HFFc6 (cell line): ENCODE data around the gene PARP8. TPM values are rescaled to one million over a fixed set of nuclear protein-coding genes. Genes with fewer than 3 reads are reported as not detected.
"Not testable (repeated sequence)": the region's sequence is repeated elsewhere in the genome, so short reads cannot be mapped to it uniquely, and the experiment has no call there.

Experiments
- DNase-seq: peaks from one replicate; pipeline ENCODE4 v3.0.0-alpha.2; 2018
- H3K27ac Mint-ChIP-seq: 2 replicates; pipeline ENCODE4 v1.8.0; 2020; ENCODE audit warnings: mild to moderate bottlenecking, mixed read lengths
- H3K27me3 Mint-ChIP-seq: 2 replicates; pipeline ENCODE4 v1.8.0; 2021; ENCODE audit warnings: mild to moderate bottlenecking, moderate library complexity, mixed read lengths; ENCODE audit not compliant: insufficient read depth
- H3K36me3 Mint-ChIP-seq: 2 replicates; pipeline ENCODE4 v1.8.0; 2021; ENCODE audit warnings: low read depth, mixed read lengths
- H3K4me1 Mint-ChIP-seq: 2 replicates; pipeline ENCODE4 v1.8.0; 2020; ENCODE audit warnings: low read depth, mixed read lengths
- H3K4me3 Mint-ChIP-seq: 2 replicates; pipeline ENCODE4 v1.8.0; 2020; ENCODE audit warnings: mild to moderate bottlenecking, moderate library complexity, mixed read lengths
- H3K9me3 Mint-ChIP-seq: 2 replicates; pipeline ENCODE4 v1.8.0; 2020; ENCODE audit warnings: mild to moderate bottlenecking, mixed read lengths
- CTCF ChIP-seq: fragments of 200-600 bp; sonication (generic); IDR thresholded peaks from 2 replicates; pipeline ENCODE4 v1.5.0; 2021; ENCODE audit warnings: antibody characterized with exemption, mild to moderate bottlenecking
- total RNA-seq, 6 experiments: library from RNA; stranded (reverse); fragmentation: NEBNext Ultra II Directional; extraction: Animal tissue kit (Norgen Biotek cat#: 25700); gene quantifications; 2 replicates in 1 of 6; 3 replicates in 5 of 6; pipeline ENCODE4 v1.2.3, GENCODE V29; 2021

Gene PARP8
- total RNA-seq, 6 experiments from 2014 or later = 0.71 to 5.5 (median 0.81) TPM

- H3K9me3 Mint-ChIP-seq = peaks cover 16% of the 10 kb centered on the region
- no peak overlapping the region for H3K27ac Mint-ChIP-seq
- no peak for DNase-seq
- no peaks in the 10 kb centered on the region for H3K27me3 Mint-ChIP-seq
- no peak for TF ChIP-seq CTCF
- H3K4me1 Mint-ChIP-seq = no peaks in the 10 kb centered on the region
- H3K4me3 Mint-ChIP-seq = no peak overlapping the region
- peaks cover 10% of the 10 kb centered on the region for H3K36me3 Mint-ChIP-seq
Observed at GRCh38 chr5:50800410-50800809, 134.0 kb downstream of the PARP8 start.

- H3K27me3 Mint-ChIP-seq = no peaks in the 10 kb centered on the region
- no peak overlapping the region for H3K27ac Mint-ChIP-seq
- H3K4me1 Mint-ChIP-seq = no peaks in the 10 kb centered on the region
- no peak overlapping the region for H3K4me3 Mint-ChIP-seq
- peaks cover 10% of the 10 kb centered on the region for H3K36me3 Mint-ChIP-seq
- no peak for DNase-seq
- TF ChIP-seq CTCF = no peak
- peaks cover 17% of the 10 kb centered on the region for H3K9me3 Mint-ChIP-seq
Observed at GRCh38 chr5:50807661-50808060, 141.2 kb downstream of the PARP8 start.

GRCh38 chr5:50808406-50808805 lies 142.0 kb downstream of the PARP8 start:
- DNase-seq = no peak
- peaks cover 10% of the 10 kb centered on the region for H3K9me3 Mint-ChIP-seq
- no peak for TF ChIP-seq CTCF
- H3K36me3 Mint-ChIP-seq = peaks cover 3% of the 10 kb centered on the region; the same call in 1 of the 2 replicates
- H3K27ac Mint-ChIP-seq = no peak overlapping the region
- H3K4me3 Mint-ChIP-seq = no peak overlapping the region
- H3K4me1 Mint-ChIP-seq = no peaks in the 10 kb centered on the region
- H3K27me3 Mint-ChIP-seq = no peaks in the 10 kb centered on the region

- H3K27ac Mint-ChIP-seq, H3K4me3 Mint-ChIP-seq, H3K4me1 Mint-ChIP-seq, H3K27me3 Mint-ChIP-seq, H3K9me3 Mint-ChIP-seq, H3K36me3 Mint-ChIP-seq, DNase-seq: not testable (repeated sequence)
Observed at GRCh38 chr5:50811746-50812145, 145.3 kb downstream of the PARP8 start.

GRCh38 chr5:50813691-50814090 lies 147.3 kb downstream of the PARP8 start:
- DNase-seq = no peak
- TF ChIP-seq CTCF = no peak
- Mint-ChIP-seq H3K9me3 (peaks cover 10% of the 10 kb centered on the region; the same call in 1 of the 2 replicates), H3K4me3 (no peak overlapping the region), H3K27me3 (no peaks in the 10 kb centered on the region), H3K27ac (no peak overlapping the region), H3K36me3 (no peaks in the 10 kb centered on the region; the same call in none of the 2 replicates), H3K4me1 (no peaks in the 10 kb centered on the region)

GRCh38 chr5:50814556-50814955 lies 148.1 kb downstream of the PARP8 start:
- H3K27me3 Mint-ChIP-seq = no peaks in the 10 kb centered on the region
- H3K9me3 Mint-ChIP-seq = peaks cover 10% of the 10 kb centered on the region; the same call in 1 of the 2 replicates
- DNase-seq = no peak
- no peak overlapping the region for H3K4me3 Mint-ChIP-seq
- no peaks in the 10 kb centered on the region; the same call in none of the 2 replicates for H3K36me3 Mint-ChIP-seq
- H3K27ac Mint-ChIP-seq = no peak overlapping the region
- TF ChIP-seq CTCF = no peak
- H3K4me1 Mint-ChIP-seq = no peaks in the 10 kb centered on the region
